ENCODE results near the gene ADGRB2.

- TF ChIP-seq POLR2A (IDR thresholded peaks at IDR 0.05; ENCODE audit: low read length) (no peak), GATA1 (IDR thresholded peaks at IDR 0.05; ENCODE audit: low read depth, low read length) (no peak)
Observed at GRCh38 chr1:31769720-31770390, 5.7 kb upstream of the ADGRB2 start.
